ENCODE data around the gene DYDC1. TPM values are rescaled to one million over a fixed set of nuclear protein-coding genes. Genes with fewer than 3 reads are reported as not detected.
"Not testable (repeated sequence)": the region's sequence is repeated elsewhere in the genome, so short reads cannot be mapped to it uniquely, and the experiment has no call there.

Gene DYDC1
- total RNA-seq, 1 experiment from 2014 or later, result not detected

DNA sequence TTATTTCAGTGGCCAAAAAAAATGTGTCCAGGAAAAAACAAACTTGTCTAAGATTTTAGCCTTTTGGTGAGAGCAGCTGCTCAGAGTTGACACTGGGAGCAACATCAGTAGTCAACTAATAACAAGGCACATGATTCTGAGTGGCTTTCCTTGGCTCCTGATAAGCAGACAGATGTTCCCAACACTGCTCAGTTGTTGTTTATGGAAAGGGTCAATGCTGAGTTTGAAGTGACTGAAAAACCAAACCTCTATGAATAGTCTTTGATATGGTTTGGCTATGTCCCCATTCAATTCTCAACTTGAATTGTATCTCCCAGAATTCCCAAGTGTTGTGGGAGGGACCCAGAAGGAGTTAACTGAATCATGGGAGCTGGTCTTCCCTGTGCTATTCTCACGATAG, 12.3 kb downstream of the DYDC1 start:
- no peak for DNase-seq (ENCODE audit: low spot score)

DNA sequence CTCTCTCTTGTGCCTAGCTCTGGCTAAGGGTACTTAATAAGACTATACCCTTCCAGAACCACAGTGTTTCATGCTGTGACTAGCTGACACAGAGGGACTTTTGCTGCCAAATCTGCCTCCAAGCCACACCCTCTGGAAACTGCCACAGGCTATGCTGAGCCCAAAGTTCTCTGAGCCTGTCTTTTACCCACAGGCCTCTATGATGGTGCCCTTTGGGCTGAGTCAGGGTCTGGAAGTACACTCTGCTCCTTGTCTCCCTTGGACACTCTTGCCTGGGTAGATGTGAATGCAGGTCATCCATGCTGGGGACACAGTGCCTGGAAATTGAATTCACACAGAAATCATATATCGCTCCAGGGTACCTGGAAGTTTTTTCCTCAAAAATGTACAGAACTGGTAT, 22.6 kb downstream of the DYDC1 start:
- DNase-seq (ENCODE audit: low spot score), result no peak

DNA sequence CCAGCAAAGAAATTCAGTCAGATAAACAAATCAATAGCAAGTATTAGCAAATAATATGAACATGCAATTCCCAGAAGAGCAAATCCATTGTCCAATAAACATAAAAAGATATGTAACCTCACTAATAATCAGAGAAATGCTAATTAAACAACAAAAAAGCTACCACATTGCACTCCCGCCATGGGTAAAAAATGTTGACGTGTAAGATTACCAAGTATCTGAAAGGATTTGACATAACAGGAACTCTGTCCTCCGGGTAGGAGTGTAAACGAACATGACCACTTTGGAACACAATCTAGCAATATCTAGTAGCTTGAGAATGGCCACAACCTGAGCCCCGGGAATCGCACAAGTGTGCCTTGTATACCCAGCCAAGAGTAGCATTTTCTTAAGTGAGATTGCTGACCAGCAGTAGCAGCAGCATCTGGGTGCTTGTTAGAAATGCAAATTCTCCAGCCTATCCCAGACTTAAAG, 31.6 kb downstream of the DYDC1 start:
- no peak for DNase-seq (ENCODE audit: low spot score)

DNA sequence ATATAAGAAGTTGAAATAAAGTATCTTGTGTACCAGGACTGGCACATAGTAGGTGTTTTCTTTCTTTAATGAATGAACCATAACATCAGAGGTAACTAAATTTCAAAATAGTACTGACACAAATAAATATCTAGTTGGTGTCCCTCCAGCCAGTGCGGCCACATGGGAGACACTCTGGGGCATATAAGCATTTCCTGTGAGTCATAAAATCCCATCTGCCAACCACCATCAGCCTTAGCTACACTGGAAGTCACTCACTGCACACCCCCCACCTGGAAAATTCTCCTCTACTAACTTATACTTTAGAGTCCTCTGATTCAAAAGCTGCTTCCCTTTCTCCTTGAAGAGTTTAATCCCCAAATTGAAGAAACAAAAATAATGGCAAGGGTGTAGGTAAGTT, 32.5 kb downstream of the DYDC1 start:
- peak; percentile 72 for DNase-seq (ENCODE audit: low spot score)

DNA sequence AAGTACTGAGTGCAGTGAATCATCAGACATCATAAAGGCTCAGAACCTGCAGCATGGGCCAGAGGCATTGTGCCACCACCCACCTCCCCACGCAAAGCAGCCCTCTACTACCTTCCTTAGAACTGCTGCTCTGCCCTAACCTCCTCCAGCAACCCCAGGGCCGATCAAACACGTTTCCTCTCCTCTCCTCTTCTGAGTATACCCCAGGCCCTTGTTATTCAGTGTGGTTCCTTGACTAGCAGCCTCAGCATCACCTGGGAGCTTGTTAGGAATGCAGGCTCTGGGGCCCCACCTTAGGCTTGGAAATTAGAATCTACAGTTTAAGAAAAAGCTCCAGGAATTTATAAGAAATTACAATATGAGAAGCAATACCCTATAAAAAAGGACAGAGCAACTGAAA, 33.2 kb downstream of the DYDC1 start:
- DNase-seq (ENCODE audit: low spot score), result no peak

DNA sequence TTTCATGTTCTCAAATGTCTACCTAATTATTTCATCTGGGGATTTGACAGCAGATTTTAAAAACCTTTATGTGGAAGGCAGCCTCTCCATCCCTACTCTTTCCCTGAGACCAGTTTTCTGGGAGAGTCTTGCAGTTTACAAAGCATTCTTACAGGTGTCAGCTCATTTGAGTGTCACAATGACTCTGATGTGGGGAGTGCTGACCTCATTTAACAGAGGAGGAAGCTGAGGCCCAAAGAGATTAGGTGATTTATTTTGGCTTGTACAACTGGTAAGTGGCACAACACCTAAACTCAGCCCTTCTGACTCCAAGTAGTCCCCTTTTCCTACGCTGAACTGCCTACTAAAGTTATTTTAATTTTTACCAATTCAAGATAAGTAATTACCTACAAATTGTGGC, 33.8 kb downstream of the DYDC1 start:
- no peak for DNase-seq (ENCODE audit: low spot score)

DNA sequence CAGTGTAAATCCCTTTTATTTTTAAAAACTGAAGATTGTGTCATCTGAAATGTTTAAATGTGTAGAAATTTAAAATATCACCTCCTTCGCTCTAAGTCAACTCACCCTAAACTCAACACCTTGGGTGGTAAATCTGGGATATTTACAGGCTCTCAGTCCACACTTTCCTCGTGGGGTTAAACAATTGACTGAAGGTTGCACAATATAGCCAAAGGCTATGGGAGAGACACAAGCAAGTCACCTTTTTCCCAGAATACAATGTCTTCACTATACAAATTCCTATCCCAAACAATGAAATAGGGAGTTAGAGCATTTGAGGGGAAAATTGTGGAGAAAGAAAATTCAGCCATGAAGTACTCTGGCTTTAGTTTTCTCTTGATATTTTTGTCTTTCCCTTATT, 34.4 kb downstream of the DYDC1 start:
- no peak for DNase-seq (ENCODE audit: low spot score)

DNA sequence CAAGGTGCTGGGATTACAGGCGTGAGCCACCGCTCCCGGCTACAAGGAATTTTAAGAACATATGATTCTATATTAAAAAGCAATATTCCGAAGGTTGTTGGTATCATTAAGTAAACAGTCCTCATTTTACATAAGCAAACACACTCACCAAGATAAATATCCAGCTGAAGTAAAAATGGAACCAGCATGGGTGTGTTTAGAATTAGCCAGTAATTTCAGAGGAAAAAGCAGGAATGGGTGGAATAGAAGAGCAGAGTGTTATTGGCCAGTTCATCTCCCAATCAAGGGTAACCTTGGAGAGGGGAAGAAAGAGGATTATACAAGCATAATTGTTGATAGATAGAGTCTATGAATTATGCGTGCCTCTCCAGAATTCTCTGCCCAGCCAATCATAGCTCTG, 35.4 kb downstream of the DYDC1 start:
- DNase-seq (ENCODE audit: low spot score), result no peak

DNA sequence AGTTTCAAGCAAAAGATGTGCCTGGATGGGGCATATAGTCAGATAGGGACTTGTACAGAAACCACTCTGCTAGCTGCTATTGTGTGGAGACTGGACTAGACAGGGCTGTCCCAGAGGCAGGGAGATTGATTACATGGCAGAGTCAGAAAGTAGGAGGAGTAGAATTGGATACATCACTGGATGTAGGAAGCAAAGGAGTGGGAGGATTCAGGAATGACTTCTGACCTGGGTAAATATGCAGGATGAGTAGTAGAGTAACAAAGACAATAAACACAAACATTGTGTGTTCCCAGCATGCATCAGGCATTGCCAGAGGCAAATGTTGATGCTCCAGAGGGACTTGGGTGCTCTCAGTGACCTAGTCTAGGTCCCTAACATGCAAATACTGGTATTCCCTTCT, 36.2 kb downstream of the DYDC1 start:
- DNase-seq (ENCODE audit: low spot score), result no peak

DNA sequence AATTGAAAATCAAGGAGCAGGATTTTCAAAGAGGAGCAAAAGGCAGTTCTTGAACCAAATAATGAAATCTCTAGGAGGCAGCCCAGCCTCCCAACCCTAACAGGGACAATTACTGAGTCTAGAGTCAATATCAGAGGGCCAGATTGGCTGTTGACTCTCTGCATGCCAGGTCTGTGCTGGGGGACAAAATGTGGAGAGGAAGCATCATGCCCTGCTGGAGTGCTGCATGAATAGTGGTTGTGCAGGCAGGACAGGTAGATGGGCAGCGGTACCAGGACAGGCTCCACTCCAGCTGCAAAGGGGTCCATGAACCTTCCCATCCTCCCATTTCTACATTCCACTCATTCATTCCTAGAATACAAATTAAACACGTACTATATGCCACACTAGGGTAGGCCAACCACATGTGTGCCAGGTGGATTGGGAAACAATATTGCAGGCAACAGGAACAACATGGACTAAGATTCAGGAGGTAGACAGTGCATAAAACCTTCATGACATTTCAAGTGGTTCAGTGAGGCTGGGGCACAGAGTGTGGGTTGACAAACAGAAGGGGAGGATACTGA, 36.7 kb downstream of the DYDC1 start:
- DNase-seq (ENCODE audit: low spot score), result no peak

DNA sequence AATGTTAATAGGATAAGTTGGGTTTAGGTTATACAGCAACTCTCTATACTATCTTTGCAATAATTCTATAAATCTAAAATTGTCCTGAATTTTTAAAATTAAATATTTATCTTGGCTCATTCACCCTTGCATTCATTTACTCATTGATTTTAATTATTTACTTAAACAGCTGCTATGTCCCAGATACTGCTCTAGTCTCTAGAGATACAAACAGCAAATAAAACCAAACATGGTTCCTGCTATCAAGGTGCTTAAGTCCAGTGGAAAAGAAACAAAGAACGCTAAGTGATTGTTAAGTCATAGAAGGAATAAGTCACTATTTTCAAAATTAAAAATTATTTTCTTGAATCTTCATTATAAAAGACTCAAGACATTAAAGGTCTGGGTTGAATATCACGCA, 37.2 kb downstream of the DYDC1 start:
- no peak for DNase-seq (ENCODE audit: low spot score)

DNA sequence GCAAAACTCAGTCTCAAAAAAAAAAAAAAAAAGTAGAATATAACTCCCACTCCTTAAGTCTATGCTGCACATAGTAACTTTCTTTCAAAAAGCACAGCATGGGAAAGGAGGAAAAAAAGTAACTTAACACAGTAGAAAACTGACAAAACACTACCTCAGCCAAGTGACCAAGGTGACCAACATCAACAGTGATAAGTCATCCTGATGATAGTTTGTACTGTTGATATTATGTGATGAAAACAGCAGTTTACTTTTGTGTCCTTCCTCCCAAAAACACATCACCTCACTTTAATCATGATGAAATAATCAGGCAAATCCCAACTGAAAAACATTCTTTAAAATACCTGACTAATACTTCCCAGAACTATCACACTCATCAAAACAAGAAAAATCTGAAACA, 37.8 kb downstream of the DYDC1 start:
- no peak for DNase-seq (ENCODE audit: low spot score)

DNA sequence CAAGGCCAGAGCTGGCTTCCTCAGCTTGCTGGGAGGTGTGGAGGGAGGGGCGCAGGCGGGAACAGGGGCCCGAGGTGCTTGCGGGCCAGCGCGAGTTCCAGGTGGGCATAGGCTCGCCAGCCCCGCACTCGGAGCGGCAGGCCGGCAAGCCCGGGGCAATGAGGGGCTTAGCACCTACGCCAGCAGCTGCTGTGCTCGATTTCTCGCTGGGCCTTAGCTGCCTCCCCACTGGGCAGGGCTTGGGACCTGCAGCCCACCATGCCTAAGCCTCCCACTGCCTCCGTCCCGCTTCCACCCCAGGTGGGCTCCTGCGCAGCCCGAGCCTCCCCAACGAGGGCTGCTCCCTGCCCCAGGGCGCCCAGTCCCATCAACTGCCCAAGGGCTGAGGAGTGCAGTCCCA, 41.2 kb downstream of the DYDC1 start:
- no peak for DNase-seq (ENCODE audit: low spot score)

DNA sequence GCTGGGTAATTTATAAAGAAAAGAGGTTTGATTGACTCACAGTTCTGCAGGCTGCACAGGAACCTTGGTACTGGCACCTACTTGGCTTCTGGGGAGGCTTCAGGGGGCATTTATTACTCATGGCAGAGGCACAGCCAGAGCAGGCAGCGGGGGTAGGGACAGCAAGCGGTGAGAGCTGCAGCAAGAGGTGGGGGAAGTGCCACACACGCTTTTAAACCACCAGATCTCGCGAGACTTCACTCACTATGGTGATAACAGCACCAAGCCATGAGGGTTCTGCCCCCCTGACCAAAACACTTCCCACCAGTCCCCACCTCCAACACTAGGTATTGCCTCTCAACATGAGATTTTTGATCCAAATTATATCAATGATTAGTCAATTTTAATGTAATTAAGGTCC, 43.0 kb downstream of the DYDC1 start:
- DNase-seq (ENCODE audit: low spot score), result no peak

DNA sequence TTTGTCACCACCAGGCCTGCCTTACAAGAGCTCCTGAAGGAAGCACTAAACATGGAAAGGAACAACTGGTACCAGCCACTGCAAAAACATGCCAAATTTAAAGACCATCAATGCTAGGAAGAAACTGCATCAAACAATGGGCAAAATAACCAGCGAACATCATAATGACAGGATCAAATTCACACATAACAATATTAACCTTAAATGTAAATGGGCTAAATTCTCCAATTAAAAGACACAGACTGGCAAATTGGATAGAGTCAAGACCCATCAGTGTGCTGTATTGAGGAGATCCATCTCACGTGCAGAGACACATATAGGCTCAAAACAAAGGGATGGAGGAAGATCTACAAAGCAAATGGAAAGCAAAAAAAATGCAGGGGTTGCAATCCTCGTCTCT, 50.6 kb downstream of the DYDC1 start:
- not testable (repeated sequence) for DNase-seq (ENCODE audit: low spot score)

DNA sequence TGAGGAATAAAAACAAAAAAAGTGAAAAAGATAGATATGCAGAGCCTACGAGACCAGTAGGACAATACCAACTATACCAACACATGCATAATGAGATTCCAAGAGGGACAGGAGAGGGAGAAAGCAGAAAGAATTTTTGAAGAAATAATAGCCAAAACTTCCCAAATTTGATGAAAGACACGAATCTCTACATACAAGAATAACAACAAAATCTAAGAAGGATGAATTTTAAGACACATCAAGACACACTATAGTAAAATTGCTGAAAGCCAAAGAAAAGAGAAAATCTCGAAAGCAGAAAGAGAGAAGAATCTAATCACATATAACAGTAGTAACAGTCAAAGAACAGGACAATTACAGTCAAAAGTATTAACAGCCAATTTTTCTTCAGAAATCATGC, 59.6 kb downstream of the DYDC1 start:
- DNase-seq (ENCODE audit: low spot score), result no peak

DNA sequence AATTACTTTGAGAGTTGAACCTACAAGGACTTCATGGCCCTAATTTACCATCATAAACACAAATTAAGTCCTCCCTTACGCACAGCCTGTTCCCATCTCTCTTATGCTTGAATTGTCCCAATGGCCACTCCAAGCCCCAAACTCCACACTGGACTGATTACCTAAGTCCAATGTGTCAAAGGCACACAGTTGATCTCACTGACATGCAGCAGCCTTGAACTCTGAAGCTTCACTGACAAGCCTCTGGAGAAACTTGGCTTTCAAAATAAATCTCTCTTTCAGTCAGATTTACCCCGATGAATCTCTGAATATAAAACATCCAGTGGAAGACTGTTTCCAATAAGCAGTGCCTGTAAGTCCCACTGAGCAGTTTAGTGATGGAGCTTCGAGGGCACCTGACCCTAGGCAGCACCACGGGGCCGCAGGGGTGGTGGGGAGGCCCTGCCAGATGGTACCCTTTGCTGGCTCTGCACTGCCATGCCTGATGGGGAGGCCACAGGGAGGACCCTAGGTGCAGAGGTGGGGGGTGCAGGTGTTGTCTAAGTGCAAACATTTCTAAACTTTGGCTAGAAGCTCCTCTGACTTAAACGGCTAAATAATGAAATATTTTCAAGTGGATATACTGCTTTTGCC, 63.8 kb downstream of the DYDC1 start:
- no peak for DNase-seq (ENCODE audit: low spot score)

DNA sequence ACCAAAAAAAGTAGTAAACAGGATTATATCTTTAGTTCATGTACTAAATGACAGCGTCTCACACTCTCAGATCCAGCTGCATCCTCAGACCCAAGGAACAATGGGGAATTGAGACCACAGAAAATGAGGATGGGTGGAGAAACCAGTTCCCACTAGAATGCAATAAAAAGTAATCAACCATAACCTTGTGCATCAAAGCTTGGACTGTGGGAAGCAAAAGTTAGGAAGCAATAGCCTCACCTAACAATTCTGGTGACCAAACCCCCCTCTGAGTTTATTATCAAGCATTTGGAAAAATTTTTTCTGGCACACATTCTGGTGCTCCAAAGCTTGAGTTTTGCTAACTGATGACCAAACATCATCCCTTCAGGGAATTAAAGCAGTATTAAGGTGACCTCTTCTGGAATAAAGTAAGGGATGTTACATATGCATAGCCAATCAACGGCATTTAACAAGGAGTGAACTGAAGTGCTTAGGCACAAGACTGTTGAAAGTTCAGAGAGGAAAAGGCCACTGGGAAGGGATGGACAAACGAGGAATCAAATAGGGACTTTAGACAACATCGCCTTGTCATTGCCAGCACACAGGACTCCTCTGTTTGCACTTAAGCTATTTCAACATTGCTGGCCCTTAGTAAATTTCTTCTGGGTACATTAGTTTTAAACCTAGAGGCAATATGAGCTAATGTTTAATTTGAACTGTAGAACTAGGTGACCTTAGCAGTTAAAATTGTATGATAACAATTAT, 65.9 kb downstream of the DYDC1 start:
- DNase-seq (ENCODE audit: low spot score), result no peak

DNA sequence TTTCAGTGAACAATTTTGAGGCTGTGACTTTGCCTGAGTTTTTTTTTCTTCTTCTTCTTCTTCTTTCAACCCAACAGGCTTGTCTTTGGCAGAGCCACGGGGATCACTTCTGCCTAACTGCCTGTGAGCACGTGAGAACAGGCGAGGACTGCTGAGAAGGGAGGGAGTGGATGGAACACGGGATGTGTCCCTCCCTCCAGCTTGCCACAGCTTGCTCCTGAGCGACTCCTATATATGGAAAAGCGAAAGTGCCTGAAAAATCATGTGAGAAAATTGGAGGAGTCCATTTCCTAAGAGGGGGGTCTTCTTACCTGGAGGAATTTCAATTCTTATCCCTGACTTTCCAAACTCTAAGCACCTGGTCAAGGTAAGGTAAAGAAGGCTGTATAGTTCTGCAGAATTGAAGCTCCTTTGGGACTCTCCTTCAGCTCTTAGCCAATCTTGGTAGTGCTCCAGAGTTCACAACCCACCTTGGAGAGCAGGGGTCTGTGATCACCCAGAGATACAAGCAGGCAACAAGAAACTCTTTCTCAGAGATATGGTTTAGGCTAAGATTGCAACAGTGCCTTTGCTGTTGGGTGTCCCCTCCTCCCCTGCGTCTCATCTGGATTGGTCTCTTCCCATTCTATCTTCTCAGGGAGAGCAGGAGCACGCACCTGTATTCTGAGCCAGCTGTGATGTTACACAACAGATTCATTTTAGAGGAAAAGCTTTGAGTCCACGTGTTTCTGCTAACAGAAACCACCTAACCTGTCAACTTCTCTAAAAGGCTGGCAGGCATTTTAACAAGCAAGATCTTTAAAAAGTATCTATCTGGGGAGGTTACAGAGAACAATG, 66.9 kb downstream of the DYDC1 start, which contains the start of gene MAT1A:
Gene MAT1A (minus strand): TSS at position 208 of the 837 bp plus-strand sequence. CDS start 235 bp downstream, outside the sequence.
- peak; percentile 83 for DNase-seq (ENCODE audit: low spot score)

DNA sequence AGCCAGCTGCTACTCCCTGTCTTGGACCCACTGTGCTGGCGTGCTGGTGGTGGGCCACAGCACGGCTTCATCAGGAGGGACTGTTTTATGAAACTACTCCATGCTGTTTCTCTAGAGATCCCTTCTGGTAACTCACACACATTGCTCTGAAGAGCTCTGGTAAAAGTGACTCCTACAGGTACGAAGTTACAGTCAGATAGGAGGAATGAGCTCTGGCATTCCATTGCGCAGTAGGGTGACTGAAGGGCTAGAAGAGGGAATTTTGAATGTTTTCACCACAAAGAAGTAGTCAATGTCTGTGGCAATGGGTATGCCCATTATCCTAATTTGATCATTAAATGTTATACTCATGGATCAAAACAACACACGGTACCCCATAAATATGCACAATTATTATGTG, 67.7 kb downstream of the DYDC1 start:
- no peak for DNase-seq (ENCODE audit: low spot score)

Data from H4 (cell line).